ENCODE data around the gene SLAMF1.

SLAMF1 gene

GRCh38 chr1:160624464-160624863 is 22.4 kb downstream of the SLAMF1 start:
- DNase-seq (ENCODE audit: low read depth), result no peak
- TF ChIP-seq CTCF (conservative IDR thresholded peaks at IDR 0.05; ENCODE audit: low read depth, low read length), result no peak
- no peak overlapping the region for H3K4me3 ChIP-seq (ENCODE audit: low read depth, low read length)

DNA sequence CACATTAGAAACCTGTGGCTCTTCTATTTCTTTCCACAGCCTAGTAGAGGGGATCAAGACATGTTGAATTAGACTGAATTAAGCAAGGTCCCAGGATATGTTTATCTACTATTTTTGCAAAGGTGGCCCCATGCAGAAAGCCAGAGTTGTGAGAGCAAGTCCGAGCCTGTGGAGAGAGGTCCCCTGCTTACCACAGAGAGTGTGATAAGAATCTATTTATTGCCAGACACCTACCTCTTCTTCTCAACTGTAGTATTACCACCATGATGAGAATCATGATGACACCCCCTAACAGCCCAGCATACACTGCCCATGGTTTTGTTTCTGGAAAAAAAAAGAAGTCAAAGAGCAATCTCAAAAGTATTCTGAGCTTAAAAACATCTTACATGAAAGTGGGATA is 23.0 kb downstream of the SLAMF1 start:
- no peak overlapping the region for H3K4me3 ChIP-seq (ENCODE audit: low read depth, low read length)
- no peak for DNase-seq (ENCODE audit: low read depth)
- no peak for TF ChIP-seq CTCF (conservative IDR thresholded peaks at IDR 0.05; ENCODE audit: low read depth, low read length)

- no peak for DNase-seq (ENCODE audit: low read depth)
- no peak overlapping the region for H3K4me3 ChIP-seq (ENCODE audit: low read depth, low read length)
These were observed 23.6 kb downstream of the SLAMF1 start for GRCh38 chr1:160623227-160623633.

DNA sequence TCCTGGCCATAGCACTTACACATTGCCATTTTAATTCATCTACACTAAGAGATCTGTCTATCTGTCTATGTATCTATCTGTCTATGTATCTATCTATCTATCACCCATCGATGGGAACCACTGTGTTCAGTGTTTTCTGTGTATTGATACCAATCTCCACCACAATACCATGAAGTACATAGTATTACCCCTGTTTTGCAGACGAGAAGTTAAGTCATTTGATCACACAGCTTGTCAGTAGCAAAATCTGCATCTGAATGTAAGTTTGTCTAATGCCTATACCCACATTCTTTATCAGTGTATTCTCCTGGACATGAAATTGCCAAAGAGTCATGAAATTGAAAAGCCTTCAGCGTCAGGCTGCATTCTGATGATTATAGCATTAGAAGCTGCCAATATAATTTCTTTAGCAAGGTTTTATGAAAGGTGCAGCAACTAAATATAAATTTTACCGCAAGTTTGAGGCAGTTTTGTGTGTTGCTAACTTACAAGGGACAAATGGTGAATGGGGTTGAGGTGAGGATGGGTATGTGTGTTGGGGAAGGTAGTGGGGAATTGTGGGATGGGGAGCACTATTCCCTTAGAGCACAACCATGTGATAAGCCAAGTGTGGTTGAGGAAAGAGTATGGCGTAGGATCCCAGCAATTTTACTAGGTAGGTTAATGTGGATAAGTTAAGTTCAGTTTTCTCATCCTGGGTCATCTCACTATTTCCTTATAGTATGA is 24.2 kb downstream of the SLAMF1 start:
- DNase-seq (ENCODE audit: low read depth), result no peak
- TF ChIP-seq CTCF (conservative IDR thresholded peaks at IDR 0.05; ENCODE audit: low read depth, low read length), result no peak
- H3K4me3 ChIP-seq (ENCODE audit: low read depth, low read length), result no peak overlapping the region

More at GRCh38 chr1:160623227-160623633, 23.6 kb downstream of the SLAMF1 start:
- no peak for TF ChIP-seq CTCF (conservative IDR thresholded peaks at IDR 0.05; ENCODE audit: low read depth, low read length)

DNA sequence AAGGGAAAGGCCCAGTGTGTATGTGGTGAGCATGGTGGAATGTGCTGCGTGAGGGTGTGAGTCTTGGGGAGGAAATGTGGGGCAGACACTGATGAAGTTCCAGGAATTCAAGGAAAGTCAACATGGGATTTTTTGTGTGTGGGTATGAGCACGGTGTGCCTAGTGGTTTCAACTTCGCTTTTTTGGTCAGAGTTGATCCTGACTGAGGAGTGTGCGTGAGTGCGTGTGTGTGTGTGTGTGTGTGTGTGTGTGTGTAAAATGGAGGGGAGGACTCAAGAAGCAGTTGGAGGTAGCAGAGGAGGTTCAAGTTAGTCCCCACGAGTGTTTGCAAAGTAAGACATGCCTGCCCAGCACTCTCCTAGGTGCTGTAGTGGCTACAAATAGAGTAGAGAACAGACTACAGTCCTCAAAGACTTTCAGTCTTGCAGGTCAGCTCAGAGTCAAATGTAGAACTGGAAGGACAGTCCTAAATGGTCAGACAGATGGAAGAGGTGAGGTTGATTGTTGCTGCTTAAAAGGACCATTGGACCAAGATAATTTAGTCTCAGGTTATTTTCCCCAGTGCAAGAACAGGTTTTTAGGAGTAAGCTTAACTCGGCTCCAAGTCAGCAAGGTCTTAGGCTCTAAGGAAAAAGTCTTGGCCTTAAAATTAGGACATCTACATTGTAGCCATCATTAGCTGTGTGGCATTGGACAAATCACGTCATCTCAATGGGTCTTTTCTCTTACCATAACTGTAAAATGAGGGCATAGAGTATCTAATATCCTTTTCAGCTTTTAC is 25.0 kb downstream of the SLAMF1 start:
- H3K4me3 ChIP-seq (ENCODE audit: low read depth, low read length), result no peak overlapping the region
- no peak for DNase-seq (ENCODE audit: low read depth)
- no peak for TF ChIP-seq CTCF (conservative IDR thresholded peaks at IDR 0.05; ENCODE audit: low read depth, low read length)

GRCh38 chr1:160620942-160621632 is 25.8 kb downstream of the SLAMF1 start:
- TF ChIP-seq CTCF (conservative IDR thresholded peaks at IDR 0.05; ENCODE audit: low read depth, low read length), result no peak
- no peak for DNase-seq (ENCODE audit: low read depth)
- no peak overlapping the region for H3K4me3 ChIP-seq (ENCODE audit: low read depth, low read length)

Data from choroid plexus epithelial cell (primary cell).